ENCODE results near the gene FGL2.
"Not testable (repeated sequence)": the region's sequence is repeated elsewhere in the genome, so short reads cannot be mapped to it uniquely, and the experiment has no call there.

- not testable (repeated sequence) for TF ChIP-seq TAF1 (IDR thresholded peaks at IDR 0.05; ENCODE audit: low read depth, low read length); POLR2A (IDR thresholded peaks at IDR 0.05; ENCODE audit: low read depth, low read length); POLR2AphosphoS5 (IDR thresholded peaks at IDR 0.05; ENCODE audit: low read depth, low read length); SPI1 (IDR thresholded peaks at IDR 0.05; ENCODE audit: low read depth, low read length); POU2F2 (IDR thresholded peaks at IDR 0.05; ENCODE audit: low read depth, low read length); PAX5 (IDR thresholded peaks at IDR 0.05; ENCODE audit: insufficient read depth, low read length, severe bottlenecking)
Measured at GRCh38 chr7:77178024-77178423, 21.6 kb downstream of the FGL2 start.

Data from GM12891 (cell line).